NB4 (cell line): ENCODE data around the gene GREB1.

Experiments used
- DNase-seq: peaks from one replicate; pipeline ENCODE4 v3.0.0; 2010; ENCODE audit warnings: low read depth
- H3K4me3 ChIP-seq: one replicate; pipeline ENCODE4 v1.5.1; 2011; ENCODE audit warnings: mild to moderate bottlenecking, low read depth, low read length, moderate library complexity
- CTCF ChIP-seq: IDR thresholded peaks from one replicate; pipeline ENCODE4 v1.5.1; 2012; ENCODE audit warnings: low read depth, low read length
- MAX ChIP-seq: IDR thresholded peaks from 2 replicates; pipeline ENCODE4 v1.6.1; 2011; ENCODE audit warnings: low read depth, low read length
- MYC ChIP-seq: IDR thresholded peaks from 2 replicates; pipeline ENCODE4 v1.6.1; 2011; ENCODE audit warnings: low read depth, low read length
- POLR2A ChIP-seq: IDR thresholded peaks from 2 replicates; pipeline ENCODE4 v1.6.1; 2011; ENCODE audit warnings: mild to moderate bottlenecking; ENCODE audit not compliant: insufficient read length; ENCODE audit errors: extremely low read depth

GREB1 gene

DNA sequence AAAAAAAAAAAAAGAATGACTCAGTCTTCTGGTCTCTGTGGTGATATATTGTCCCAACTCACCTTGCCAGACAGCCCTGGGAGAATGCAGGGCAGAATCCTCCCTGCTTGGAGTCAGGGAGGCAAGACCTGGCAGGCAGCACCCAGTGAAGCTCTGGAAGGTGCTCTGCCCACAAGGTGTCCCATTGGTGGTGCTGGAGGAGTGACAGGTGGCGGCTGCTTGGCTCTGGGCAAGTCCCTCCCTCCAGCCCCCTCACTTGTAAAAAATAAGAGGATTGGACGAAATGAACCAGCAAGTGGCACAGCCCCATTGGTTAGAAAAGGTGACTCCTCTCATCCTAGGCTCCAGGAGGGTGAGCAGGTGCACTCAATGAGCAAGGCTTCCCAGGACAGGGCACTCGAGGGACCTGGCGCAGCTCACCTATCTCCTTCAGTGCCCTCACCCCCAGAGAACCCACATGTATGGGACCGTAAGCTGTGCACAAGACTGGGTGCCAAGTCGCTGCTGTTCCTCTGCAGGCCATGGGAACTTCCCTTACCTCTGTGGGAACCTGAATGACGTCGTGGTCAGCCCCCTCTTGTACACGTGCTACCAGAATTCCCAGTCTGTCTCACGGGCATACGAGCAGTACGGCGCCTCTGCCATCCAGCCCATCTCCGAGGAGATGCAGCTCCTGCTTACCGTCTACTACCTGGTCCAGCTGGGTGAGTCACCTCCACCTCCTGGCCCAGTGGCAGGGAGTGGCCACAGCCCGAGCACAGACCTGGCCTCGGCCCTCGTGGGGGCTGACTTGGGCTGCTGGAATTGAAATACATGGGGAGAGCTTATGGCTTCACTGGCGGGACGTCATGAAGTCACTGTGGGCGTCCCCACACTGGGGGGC, 54.6 kb downstream of the GREB1 start:
- no peak for DNase-seq
- TF ChIP-seq MYC (no peak), MAX (no peak), POLR2A (no peak), CTCF (no peak)
- no peak overlapping the region for H3K4me3 ChIP-seq

DNA sequence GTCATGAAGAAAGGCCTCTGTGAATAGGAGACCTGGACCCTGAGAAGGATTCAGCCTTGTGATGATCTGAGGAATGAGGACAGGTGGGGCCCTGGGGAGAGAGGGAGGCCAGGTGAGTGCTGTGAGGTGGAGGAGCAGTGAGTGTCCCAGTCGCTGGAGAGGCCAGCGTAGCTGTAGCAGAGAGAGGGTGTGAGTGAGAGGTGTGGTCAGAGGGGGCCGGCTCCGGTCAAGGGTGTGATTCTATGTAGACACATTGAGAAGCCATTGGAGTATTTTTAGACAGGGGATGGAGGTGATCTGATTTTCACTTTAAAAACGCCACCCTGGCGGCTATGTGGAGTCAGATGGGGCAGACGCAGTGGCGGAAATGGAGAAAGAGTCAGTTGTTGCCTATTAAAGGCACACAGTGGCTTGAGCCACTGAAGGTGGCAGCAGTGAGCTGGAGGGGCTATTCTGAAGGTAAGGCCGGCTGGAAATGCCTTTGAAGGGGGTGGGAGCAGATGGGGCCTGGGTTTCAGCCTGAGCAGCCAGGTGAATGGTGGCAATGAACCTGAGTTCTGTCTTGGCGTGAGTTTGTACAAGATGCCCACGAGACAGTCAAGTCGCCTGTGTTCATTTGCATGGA, 55.6 kb downstream of the GREB1 start:
- TF ChIP-seq MYC (no peak), POLR2A (no peak), MAX (no peak), CTCF (peak; percentile 54)
- peak; percentile 36 for DNase-seq

DNA sequence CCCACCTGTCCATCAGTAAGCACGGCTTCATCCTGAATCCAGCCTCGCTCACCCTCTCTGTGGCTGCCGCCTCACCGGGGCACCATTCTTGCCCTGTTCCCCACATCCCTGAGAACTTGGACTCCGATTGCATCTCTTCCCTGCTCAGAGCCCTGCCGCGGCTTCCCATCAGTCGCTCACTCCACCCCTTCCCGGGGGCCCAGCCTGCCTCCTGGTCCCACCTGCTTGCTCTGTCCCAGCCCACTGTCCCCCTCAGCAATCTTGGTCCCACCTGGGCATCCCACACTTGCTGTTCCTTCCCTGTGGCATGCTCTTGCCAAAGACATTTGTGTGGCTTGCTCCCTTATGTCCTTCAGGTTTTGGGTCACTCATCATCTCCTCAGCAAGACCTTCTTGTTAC, 56.3 kb downstream of the GREB1 start:
- no peak overlapping the region for H3K4me3 ChIP-seq
- no peak for TF ChIP-seq POLR2A
- no peak for TF ChIP-seq MAX
- no peak for TF ChIP-seq MYC
- TF ChIP-seq CTCF, result no peak
- DNase-seq, result no peak

More for the DNA sequence above, 55.6 kb downstream of the GREB1 start:
- H3K4me3 ChIP-seq, result no peak overlapping the region

GRCh38 chr2:11591091-11591490, 57.2 kb downstream of the GREB1 start:
- H3K4me3 ChIP-seq, result no peak overlapping the region
- no peak for DNase-seq
- TF ChIP-seq CTCF (no peak), MAX (no peak), POLR2A (no peak), MYC (no peak)

GRCh38 chr2:11592671-11593574, 59.1 kb downstream of the GREB1 start:
- no peak overlapping the region for H3K4me3 ChIP-seq
- TF ChIP-seq MAX (no peak), MYC (no peak), CTCF (no peak), POLR2A (no peak)

More at GRCh38 chr2:11592671-11593574, 59.1 kb downstream of the GREB1 start:
- no peak for DNase-seq
